H1 (cell line): ENCODE data around the gene CLMP. TPM values are rescaled to one million over a fixed set of nuclear protein-coding genes. Genes with fewer than 3 reads are reported as not detected.

Experiments used
- CBX5 ChIP-seq: fragments of 300-800, 300-1000 bp; sonication (generic); IDR thresholded peaks from 2 replicates; pipeline ENCODE4 v1.7.1; 2016; ENCODE audit warnings: antibody characterized with exemption, low read length, low read depth
- GTF2F1 ChIP-seq: IDR thresholded peaks from 2 replicates; pipeline ENCODE4 v1.6.1; 2012; ENCODE audit warnings: low read depth, low read length, improper control_type of control experiment, borderline replicate concordance
- RXRA ChIP-seq: IDR thresholded peaks from 2 replicates; pipeline ENCODE4 v1.6.1; 2011; ENCODE audit warnings: low read depth, mild to moderate bottlenecking, low read length, moderate library complexity; ENCODE audit not compliant: insufficient read depth
- SAP30 ChIP-seq: fragments of 300-600 bp; sonication (generic); IDR thresholded peaks from 2 replicates; pipeline ENCODE4 v1.7.1; 2012; ENCODE audit warnings: low read length, moderate library complexity, mild to moderate bottlenecking, inconsistent platforms; ENCODE audit not compliant: insufficient read depth, insufficient replicate concordance
- SIX5 ChIP-seq: IDR thresholded peaks from 2 replicates; pipeline ENCODE4 v1.6.1; 2011; ENCODE audit warnings: mild to moderate bottlenecking, low read depth, low read length
- SRF ChIP-seq: IDR thresholded peaks from 2 replicates; pipeline ENCODE4 v1.6.1; 2011; ENCODE audit warnings: mild to moderate bottlenecking, low read depth, low read length, moderate library complexity
- TCF12 ChIP-seq: IDR thresholded peaks from 2 replicates; pipeline ENCODE4 v1.6.1; 2011; ENCODE audit warnings: low read depth, mild to moderate bottlenecking, low read length
- TEAD4 ChIP-seq: IDR thresholded peaks from 2 replicates; pipeline ENCODE4 v1.6.1; 2012; ENCODE audit warnings: low read depth, low read length, inconsistent platforms, mixed read lengths
- ZNF274 ChIP-seq: IDR thresholded peaks from 2 replicates; pipeline ENCODE4 v1.7.0; 2012; ENCODE audit warnings: low read length, borderline replicate concordance; ENCODE audit errors: extremely low read depth
- polyA plus RNA-seq, 7 experiments: library from polyadenylated mRNA; depleted of rRNA in 3 of 7; stranded (reverse) in 5 of 7; unstranded in 2 of 7; fragments of >200 nt in 5 of 7; fragments of 200-250 nt in 2 of 7; gene quantifications; 1 replicate in 5 of 7; 2 replicates in 1 of 7; 4 replicates in 1 of 7; pipeline versions ENCODE4 v1.2.1 to v1.2.3, GENCODE V29; 2011 to 2013; ENCODE audit warnings: missing spikeins in 2 of 7, mixed read lengths in 2 of 7
- total RNA-seq: library from RNA; stranded (reverse); fragmentation: NEBNext Ultra II Directional; extraction: Animal tissue kit (Norgen Biotek cat#: 25700); gene quantifications from 2 replicates; pipeline ENCODE4 v1.2.1, GENCODE V29; 2021
- TF ChIP-seq, protein P1 (sequence below): fragments of 300-600 bp; sonication (generic); IDR thresholded peaks from 2 replicates; pipeline ENCODE4 v1.7.1; 2012; ENCODE audit warnings: low read length, moderate library complexity, mild to moderate bottlenecking, inconsistent platforms; ENCODE audit not compliant: insufficient replicate concordance

CLMP gene
- total and polyA plus RNA-seq, 2 of the 8 experiments (the other 6 are each of a cell fraction or from before 2014, with no cell fraction given): 9.9 to 24.1 TPM

GRCh38 chr11:123150882-123151281 lies 44.2 kb downstream of the CLMP start (continued):
- TF ChIP-seq, protein P1, sequence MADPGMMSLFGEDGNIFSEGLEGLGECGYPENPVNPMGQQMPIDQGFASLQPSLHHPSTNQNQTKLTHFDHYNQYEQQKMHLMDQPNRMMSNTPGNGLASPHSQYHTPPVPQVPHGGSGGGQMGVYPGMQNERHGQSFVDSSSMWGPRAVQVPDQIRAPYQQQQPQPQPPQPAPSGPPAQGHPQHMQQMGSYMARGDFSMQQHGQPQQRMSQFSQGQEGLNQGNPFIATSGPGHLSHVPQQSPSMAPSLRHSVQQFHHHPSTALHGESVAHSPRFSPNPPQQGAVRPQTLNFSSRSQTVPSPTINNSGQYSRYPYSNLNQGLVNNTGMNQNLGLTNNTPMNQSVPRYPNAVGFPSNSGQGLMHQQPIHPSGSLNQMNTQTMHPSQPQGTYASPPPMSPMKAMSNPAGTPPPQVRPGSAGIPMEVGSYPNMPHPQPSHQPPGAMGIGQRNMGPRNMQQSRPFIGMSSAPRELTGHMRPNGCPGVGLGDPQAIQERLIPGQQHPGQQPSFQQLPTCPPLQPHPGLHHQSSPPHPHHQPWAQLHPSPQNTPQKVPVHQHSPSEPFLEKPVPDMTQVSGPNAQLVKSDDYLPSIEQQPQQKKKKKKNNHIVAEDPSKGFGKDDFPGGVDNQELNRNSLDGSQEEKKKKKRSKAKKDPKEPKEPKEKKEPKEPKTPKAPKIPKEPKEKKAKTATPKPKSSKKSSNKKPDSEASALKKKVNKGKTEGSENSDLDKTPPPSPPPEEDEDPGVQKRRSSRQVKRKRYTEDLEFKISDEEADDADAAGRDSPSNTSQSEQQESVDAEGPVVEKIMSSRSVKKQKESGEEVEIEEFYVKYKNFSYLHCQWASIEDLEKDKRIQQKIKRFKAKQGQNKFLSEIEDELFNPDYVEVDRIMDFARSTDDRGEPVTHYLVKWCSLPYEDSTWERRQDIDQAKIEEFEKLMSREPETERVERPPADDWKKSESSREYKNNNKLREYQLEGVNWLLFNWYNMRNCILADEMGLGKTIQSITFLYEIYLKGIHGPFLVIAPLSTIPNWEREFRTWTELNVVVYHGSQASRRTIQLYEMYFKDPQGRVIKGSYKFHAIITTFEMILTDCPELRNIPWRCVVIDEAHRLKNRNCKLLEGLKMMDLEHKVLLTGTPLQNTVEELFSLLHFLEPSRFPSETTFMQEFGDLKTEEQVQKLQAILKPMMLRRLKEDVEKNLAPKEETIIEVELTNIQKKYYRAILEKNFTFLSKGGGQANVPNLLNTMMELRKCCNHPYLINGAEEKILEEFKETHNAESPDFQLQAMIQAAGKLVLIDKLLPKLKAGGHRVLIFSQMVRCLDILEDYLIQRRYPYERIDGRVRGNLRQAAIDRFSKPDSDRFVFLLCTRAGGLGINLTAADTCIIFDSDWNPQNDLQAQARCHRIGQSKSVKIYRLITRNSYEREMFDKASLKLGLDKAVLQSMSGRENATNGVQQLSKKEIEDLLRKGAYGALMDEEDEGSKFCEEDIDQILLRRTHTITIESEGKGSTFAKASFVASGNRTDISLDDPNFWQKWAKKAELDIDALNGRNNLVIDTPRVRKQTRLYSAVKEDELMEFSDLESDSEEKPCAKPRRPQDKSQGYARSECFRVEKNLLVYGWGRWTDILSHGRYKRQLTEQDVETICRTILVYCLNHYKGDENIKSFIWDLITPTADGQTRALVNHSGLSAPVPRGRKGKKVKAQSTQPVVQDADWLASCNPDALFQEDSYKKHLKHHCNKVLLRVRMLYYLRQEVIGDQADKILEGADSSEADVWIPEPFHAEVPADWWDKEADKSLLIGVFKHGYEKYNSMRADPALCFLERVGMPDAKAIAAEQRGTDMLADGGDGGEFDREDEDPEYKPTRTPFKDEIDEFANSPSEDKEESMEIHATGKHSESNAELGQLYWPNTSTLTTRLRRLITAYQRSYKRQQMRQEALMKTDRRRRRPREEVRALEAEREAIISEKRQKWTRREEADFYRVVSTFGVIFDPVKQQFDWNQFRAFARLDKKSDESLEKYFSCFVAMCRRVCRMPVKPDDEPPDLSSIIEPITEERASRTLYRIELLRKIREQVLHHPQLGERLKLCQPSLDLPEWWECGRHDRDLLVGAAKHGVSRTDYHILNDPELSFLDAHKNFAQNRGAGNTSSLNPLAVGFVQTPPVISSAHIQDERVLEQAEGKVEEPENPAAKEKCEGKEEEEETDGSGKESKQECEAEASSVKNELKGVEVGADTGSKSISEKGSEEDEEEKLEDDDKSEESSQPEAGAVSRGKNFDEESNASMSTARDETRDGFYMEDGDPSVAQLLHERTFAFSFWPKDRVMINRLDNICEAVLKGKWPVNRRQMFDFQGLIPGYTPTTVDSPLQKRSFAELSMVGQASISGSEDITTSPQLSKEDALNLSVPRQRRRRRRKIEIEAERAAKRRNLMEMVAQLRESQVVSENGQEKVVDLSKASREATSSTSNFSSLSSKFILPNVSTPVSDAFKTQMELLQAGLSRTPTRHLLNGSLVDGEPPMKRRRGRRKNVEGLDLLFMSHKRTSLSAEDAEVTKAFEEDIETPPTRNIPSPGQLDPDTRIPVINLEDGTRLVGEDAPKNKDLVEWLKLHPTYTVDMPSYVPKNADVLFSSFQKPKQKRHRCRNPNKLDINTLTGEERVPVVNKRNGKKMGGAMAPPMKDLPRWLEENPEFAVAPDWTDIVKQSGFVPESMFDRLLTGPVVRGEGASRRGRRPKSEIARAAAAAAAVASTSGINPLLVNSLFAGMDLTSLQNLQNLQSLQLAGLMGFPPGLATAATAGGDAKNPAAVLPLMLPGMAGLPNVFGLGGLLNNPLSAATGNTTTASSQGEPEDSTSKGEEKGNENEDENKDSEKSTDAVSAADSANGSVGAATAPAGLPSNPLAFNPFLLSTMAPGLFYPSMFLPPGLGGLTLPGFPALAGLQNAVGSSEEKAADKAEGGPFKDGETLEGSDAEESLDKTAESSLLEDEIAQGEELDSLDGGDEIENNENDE: no peak
- TF ChIP-seq SIX5 (no peak), RXRA (no peak), TEAD4 (no peak), SRF (no peak), ZNF274 (no peak), GTF2F1 (no peak), SAP30 (no peak), CBX5 (no peak), TCF12 (no peak)
